ENCODE data around the gene DSTN.

- TF ChIP-seq, protein P1, sequence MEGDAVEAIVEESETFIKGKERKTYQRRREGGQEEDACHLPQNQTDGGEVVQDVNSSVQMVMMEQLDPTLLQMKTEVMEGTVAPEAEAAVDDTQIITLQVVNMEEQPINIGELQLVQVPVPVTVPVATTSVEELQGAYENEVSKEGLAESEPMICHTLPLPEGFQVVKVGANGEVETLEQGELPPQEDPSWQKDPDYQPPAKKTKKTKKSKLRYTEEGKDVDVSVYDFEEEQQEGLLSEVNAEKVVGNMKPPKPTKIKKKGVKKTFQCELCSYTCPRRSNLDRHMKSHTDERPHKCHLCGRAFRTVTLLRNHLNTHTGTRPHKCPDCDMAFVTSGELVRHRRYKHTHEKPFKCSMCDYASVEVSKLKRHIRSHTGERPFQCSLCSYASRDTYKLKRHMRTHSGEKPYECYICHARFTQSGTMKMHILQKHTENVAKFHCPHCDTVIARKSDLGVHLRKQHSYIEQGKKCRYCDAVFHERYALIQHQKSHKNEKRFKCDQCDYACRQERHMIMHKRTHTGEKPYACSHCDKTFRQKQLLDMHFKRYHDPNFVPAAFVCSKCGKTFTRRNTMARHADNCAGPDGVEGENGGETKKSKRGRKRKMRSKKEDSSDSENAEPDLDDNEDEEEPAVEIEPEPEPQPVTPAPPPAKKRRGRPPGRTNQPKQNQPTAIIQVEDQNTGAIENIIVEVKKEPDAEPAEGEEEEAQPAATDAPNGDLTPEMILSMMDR (IDR thresholded peaks at IDR 0.05), result no peak
- no peak for TF ChIP-seq POLR2AphosphoS5 (IDR thresholded peaks at IDR 0.05)
Measured at GRCh38 chr20:17630806-17631195, 60.9 kb downstream of the DSTN start.

Measured in gastroesophageal sphincter (tissue), 3 donors.